CD4-positive, alpha-beta T cell treated with Interferon alpha-2 for 1 hour (primary cell): ENCODE results near the gene PRH2.

Experiments used
- DNase-seq, 2 donors: peaks; one replicate each; pipeline ENCODE4 v3.0.0-alpha.2; 2020 to 2022

Gene PRH2

GRCh38 chr12:10928746-10929286, at the start of gene PRH2:
TSS of gene PRH2 (plus strand) at chr12:10929236. CDS start at chr12:10929274, 38 bp downstream.
- DNase-seq = no peak

GRCh38 chr12:10884086-10884725, 44.8 kb upstream of the PRH2 start, which contains the start of gene PRH1:
TSS of gene PRH1 (minus strand) at chr12:10884255. CDS start at chr12:10884217, 38 bp downstream.
- DNase-seq = no peak

- DNase-seq = no peak
These were observed 39.8 kb upstream of the PRH2 start for GRCh38 chr12:10889226-10889625.

DNA sequence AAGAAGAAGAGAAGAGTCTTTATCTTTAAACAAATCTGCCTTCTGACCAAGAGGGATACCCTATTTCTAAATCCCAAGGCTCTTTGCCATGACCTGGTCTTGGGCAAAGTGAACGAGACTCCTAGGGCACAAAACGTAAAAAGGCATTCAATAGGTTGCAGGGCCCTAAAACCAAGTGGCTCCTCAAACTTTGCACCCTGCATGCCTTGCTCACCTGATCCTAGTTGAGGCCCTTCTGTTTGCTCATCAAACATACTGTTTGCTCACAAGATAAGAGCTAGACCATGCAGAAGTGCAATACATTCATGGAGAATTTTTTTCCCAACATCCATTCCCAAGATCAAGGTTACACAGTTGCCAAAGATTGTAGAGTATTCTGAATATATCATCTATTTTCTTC, 37.1 kb upstream of the PRH2 start:
- DNase-seq = no peak

- no peak for DNase-seq
These were observed 32.2 kb upstream of the PRH2 start for GRCh38 chr12:10896854-10897253.

DNA sequence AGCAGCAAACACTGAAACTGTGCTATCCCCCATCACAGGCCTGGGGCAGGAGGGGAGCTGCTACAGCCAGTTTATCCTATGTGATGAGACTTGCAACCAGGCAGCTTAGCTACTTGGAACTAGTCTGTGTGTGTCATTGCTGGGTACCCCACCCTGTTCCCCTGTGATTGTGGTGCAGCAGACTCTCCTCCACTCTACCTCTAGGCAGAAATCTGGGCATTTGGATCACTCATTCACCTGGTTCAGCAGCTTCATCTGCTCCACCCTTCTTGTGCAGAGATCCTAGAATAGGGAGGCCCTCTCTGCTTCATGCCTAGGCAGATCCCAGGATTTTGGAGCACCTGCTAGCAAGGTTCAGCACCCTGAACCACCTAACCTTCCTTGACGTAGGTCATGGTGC, 28.5 kb upstream of the PRH2 start:
- no peak for DNase-seq

DNA sequence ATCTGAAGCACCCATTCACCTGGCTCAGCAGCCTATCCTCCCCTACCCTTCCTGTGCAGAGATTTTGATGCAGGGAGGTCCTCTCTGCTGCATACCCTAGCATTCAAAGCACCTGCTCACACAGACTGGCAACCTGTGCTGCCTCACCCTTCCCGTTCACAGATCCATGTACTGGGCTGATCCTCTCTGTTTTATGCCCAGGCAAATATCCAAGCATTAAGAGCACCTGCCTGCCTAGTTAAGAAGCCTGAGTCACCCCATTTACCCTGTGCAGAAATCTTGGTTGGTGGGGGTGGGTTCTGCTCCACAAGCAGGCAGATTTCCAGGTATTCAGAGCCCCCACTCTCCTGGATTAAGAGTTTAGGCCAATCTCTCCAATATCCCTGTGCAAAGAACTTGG, 28.1 kb upstream of the PRH2 start:
- no peak for DNase-seq

- no peak for DNase-seq
These were observed 27.6 kb upstream of the PRH2 start for GRCh38 chr12:10901427-10901826.

GRCh38 chr12:10904686-10905085, 24.4 kb upstream of the PRH2 start:
- no peak for DNase-seq

- DNase-seq = no peak
These were observed 19.6 kb upstream of the PRH2 start, which contains the start of gene TAS2R13 for GRCh38 chr12:10909462-10909861. TSS of gene TAS2R13 (minus strand) at chr12:10909562. CDS start at chr12:10909298, 264 bp downstream.

DNA sequence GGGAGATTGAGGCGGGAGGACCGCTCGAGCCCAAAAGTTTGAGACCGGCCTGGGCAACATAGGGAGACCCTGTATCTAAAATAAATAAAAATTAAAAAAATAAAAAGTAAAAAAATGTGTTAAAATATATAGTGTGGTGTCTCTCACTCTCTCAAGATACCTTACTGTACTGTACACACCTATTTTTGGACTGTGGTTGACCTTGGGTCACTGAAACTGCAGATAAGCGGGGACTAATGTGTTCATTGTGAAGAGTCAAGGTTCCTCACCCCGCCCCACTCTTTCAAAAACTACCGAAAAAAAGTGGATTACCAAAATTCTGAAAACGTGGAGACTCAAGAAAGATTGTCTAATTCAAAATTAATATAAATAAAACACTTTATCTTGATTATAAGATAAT, 18.7 kb upstream of the PRH2 start:
- DNase-seq = no peak

DNA sequence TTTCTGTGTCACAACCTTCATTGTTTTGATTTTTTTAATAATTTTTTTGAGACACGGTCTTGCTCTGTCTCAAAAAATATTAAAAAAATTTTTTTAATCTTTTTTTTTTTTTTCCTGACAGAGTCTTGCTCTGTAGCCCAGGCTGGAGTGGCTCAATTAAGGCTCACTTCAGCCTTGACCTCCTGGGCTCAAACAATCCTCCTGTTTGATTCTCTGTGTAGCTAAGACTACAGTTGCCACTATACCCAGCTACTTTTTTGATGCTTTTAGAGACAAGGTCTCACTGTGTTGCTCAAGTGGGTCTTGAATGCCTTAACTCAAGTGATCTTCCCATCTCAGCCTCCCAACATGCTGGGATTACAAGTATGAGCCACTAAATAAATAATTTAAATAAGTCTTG, 9.2 kb upstream of the PRH2 start:
- DNase-seq = no peak

DNA sequence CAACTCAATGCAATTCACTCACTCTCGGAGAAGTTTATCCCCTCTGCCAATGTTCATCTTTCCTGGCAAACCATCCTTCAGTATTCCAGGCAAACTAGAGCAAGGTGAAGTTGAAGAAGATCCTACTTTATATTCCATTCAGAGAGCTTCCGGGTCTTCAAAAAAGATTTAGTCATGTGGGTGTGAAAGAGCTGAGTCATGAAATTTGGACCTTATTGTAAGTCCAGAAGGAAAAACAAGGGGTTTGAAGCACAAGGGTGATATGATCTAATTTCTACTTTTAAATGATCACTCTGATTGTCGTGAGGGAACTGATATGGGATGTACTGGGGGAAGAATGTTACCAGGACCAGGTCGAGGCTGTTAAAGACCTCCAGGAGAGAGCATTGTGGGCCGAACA, 2.8 kb upstream of the PRH2 start:
- DNase-seq = no peak

GRCh38 chr12:10936506-10936905, 7.5 kb downstream of the PRH2 start:
- DNase-seq = no peak

DNA sequence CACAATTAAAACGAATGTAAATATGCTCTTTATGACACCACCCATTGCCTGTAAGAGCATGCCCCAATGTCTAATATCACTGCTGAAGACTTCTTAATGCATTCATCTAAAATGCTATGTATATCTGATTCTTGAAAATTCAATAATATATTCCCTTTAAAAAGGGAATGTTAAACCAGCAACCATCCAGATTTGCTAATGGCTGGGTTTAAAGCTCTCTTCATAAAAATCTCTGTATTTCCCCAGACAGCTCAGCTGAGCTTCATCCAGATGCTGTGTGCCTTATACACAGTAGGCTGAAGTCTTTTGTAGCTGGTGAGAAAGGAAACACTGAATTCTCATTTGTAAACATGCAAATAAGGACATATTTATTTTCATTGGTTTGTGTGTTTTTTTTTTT, 10.1 kb downstream of the PRH2 start, which contains the start of gene TAS2R14:
TSS of gene TAS2R14 (minus strand) at position 101 of the 400 bp plus-strand sequence. CDS start at position 45, 56 bp downstream.
- DNase-seq = no peak

- DNase-seq = no peak
These were observed 11.4 kb downstream of the PRH2 start for GRCh38 chr12:10940389-10940788.

GRCh38 chr12:10941369-10941768, 12.3 kb downstream of the PRH2 start:
- no peak for DNase-seq

- no peak for DNase-seq
These were observed 13.0 kb downstream of the PRH2 start for GRCh38 chr12:10941916-10942607.

DNA sequence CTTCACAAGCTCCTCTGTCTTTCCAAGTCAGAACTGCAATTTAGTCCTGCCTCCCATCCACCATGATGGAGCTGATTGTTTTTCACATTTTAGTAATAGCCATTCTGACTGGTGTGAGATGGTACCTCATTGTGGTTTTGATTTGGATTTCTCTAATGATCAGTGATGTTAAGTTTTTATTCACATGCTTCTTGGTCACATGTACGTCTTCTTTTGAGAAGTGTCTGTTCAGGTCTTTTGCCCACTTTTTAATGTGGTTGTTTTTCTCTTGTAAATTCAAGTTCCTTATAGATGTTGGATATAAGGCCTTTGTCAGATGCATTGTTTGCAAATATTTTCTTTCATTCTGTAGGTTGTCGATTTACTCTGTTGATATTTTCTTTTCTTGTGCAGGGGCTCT, 14.1 kb downstream of the PRH2 start:
- DNase-seq = no peak

GRCh38 chr12:10952645-10953044, 23.6 kb downstream of the PRH2 start:
- DNase-seq = no peak

GRCh38 chr12:10956085-10956484, 27.0 kb downstream of the PRH2 start:
- DNase-seq = no peak

DNA sequence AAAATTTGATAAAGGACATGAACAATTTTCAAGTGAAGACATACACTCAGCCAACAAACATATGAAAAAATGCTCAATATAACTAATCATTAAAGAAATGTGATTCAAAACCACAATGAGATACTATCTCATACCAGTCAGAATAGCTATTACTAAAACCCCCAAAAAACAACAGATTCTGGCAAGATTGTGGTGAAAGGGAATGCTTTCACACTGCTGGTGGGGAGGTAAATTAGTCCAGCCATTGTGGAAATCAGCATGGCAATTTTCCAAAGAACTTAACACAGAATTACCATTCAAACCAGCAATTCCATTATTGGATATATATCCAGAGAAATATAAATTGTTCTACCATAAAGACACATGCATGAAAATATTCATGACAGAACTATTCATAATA, 28.7 kb downstream of the PRH2 start:
- DNase-seq = no peak

DNA sequence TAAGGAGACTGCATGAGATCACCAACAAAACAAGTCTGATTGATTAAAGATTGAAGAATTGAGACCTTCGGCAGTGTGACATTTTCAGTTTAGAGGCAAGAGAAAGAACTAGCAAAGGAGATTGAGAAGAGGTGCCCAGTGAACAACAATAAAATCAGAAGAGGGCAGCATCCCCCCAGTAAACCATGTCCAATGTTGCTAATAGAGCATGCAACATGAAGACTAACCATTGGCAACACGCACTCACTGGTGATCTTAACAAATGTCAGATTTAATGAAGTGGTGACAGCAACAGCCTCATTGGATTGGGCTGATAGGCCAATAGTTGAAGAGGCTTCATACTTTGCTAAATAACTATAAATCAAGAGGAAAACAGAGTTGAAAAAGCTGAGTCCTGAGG, 30.8 kb downstream of the PRH2 start:
- peak in 1 of 2 donors; percentile 34 for DNase-seq

- peak in 1 of 2 donors; percentile 23 for DNase-seq
These were observed 31.2 kb downstream of the PRH2 start for GRCh38 chr12:10960211-10960610.
